H1 (cell line): ENCODE measurements around the gene ACTN4. TPM values are rescaled to one million over a fixed set of nuclear protein-coding genes. Genes with fewer than 3 reads are reported as not detected.
A peak's percentile ranks its signal among the peaks of the same experiment; 100 is the strongest.

ENCODE experiments used
- CTCF ChIA-PET: fragments of 300-600 bp; sonication (Branson Sonifier 250); formaldehyde crosslinking; loops from one replicate; lab custom pipeline; 2021; ENCODE audit not compliant: partially characterized antibody; lab: Charles Lee
- POLR2A ChIA-PET: fragments of 300-600 bp; sonication (Branson Sonifier 250); formaldehyde crosslinking; loops from one replicate; lab custom pipeline; 2021; ENCODE audit warnings: inconsistent platforms; ENCODE audit not compliant: partially characterized antibody; lab: Charles Lee
- DNase-seq, 2 experiments: peaks; one replicate each; pipeline versions ENCODE4 v3.0.0 to v3.0.0-alpha.2; 2010 to 2022; ENCODE audit warnings: low spot score in 2 of 2, low read depth in 1 of 2, mixed read lengths in 1 of 2
- FAIRE-seq: peaks from 2 replicates; lab custom pipeline; 2011; peaks lifted over from hg19 to GRCh38; lab: Jason Lieb, UNC
- H2AFZ ChIP-seq: 2 replicates; pipeline ENCODE4 v1.8.1; 2012; ENCODE audit warnings: low read length, inconsistent platforms
- H2AK5ac ChIP-seq: 2 replicates; pipeline ENCODE4 v1.6.1; 2013; ENCODE audit warnings: low read depth, low read length
- H2BK120ac ChIP-seq: replicated peaks from 2 replicates; pipeline ENCODE3; 2013; ENCODE audit warnings: low read depth, low read length, inconsistent platforms
- H2BK12ac ChIP-seq: 2 replicates; pipeline ENCODE4 v1.6.1; 2013; ENCODE audit warnings: low read depth, low read length
- H2BK15ac ChIP-seq: 2 replicates; pipeline ENCODE4 v1.6.1; 2013; ENCODE audit warnings: low read length
- H2BK20ac ChIP-seq: 2 replicates; pipeline ENCODE4 v1.6.1; 2013; ENCODE audit warnings: low read length
- H2BK5ac ChIP-seq: 2 replicates; pipeline ENCODE4 v1.6.1; 2013; ENCODE audit warnings: low read depth, low read length
- H3K14ac ChIP-seq: 2 replicates; pipeline ENCODE4 v1.6.1; 2013; ENCODE audit warnings: inconsistent platforms; ENCODE audit not compliant: insufficient read length
- H3K18ac ChIP-seq: 2 replicates; pipeline ENCODE4 v1.6.1; 2013; ENCODE audit warnings: low read length; ENCODE audit errors: extremely low read depth
- H3K23ac ChIP-seq: 2 replicates; pipeline ENCODE4 v1.6.1; 2013; ENCODE audit warnings: inconsistent platforms; ENCODE audit not compliant: insufficient read length
- H3K23me2 ChIP-seq: 2 replicates; pipeline ENCODE4 v1.6.1; 2013; ENCODE audit warnings: low read depth, low read length
- H3K27ac ChIP-seq: 2 replicates; pipeline ENCODE4 v1.6.1; 2011; ENCODE audit warnings: low read depth, low read length, inconsistent platforms
- H3K27me3 ChIP-seq, 4 experiments: replicated peaks in 1 of 4; 1 replicate in 1 of 4; 2 replicates in 3 of 4; pipeline versions ENCODE4 v1.6.1 to v1.8.1; 2011 to 2013; ENCODE audit warnings: low read length in 3 of 4, mild to moderate bottlenecking in 3 of 4, inconsistent platforms in 2 of 4, mixed read lengths in 2 of 4, moderate library complexity in 1 of 4; ENCODE audit not compliant: control insufficient read depth in 3 of 4, insufficient read depth in 3 of 4; ENCODE audit errors: extremely low read depth in 1 of 4
- H3K36me3 ChIP-seq, 4 experiments: 2 replicates each; pipeline versions ENCODE4 v1.6.1 to v1.8.1; 2011 to 2013; ENCODE audit warnings: mild to moderate bottlenecking in 4 of 4, low read length in 3 of 4, moderate library complexity in 2 of 4, control low read depth in 1 of 4, inconsistent platforms in 1 of 4; ENCODE audit not compliant: insufficient read depth in 4 of 4, control insufficient read depth in 2 of 4
- H3K4ac ChIP-seq: replicated peaks from 2 replicates; pipeline ENCODE3; 2013; ENCODE audit warnings: low read length, low read depth, mixed read lengths, inconsistent platforms; ENCODE audit not compliant: insufficient read length
- H3K4me1 ChIP-seq, 4 experiments: replicated peaks in 1 of 4; 1 replicate in 1 of 4; 2 replicates in 3 of 4; pipeline versions ENCODE4 v1.6.1 to v1.8.1; 2011 to 2013; ENCODE audit warnings: low read length in 3 of 4, inconsistent platforms in 2 of 4, mixed read lengths in 1 of 4; ENCODE audit not compliant: insufficient read depth in 4 of 4, control insufficient read depth in 3 of 4
- H3K4me2 ChIP-seq, 2 experiments: 2 replicates each; pipeline versions ENCODE4 v1.6.1 to v1.8.1; 2011 to 2013; ENCODE audit warnings: low read depth in 2 of 2, low read length in 2 of 2, control low read depth in 1 of 2, inconsistent platforms in 1 of 2, mild to moderate bottlenecking in 1 of 2; ENCODE audit not compliant: insufficient read depth in 1 of 2
- H3K4me3 ChIP-seq, 4 experiments: fragments of 200-600, 300-600 bp in 1 of 4; sonication (generic), shearing (Covaris generic), sonication (Bioruptor Twin) in 1 of 4; 2 replicates each; pipeline versions ENCODE4 v1.5.1 to v1.8.1; 2011 to 2016; ENCODE audit warnings: low read length in 4 of 4, low read depth in 3 of 4, control low read depth in 2 of 4, inconsistent platforms in 2 of 4, mild to moderate bottlenecking in 2 of 4, mixed read lengths in 1 of 4, moderate library complexity in 1 of 4; ENCODE audit not compliant: insufficient read depth in 2 of 4; ENCODE audit errors: extremely low read depth in 1 of 4
- H3K56ac ChIP-seq: replicated peaks from 2 replicates; pipeline ENCODE3; 2013; ENCODE audit warnings: low read depth, mild to moderate bottlenecking, mixed read lengths, low read length, inconsistent platforms; ENCODE audit not compliant: insufficient read length
- H3K79me1 ChIP-seq: 2 replicates; pipeline ENCODE4 v1.6.1; 2013; ENCODE audit warnings: low read depth, low read length, control low read depth
- H3K79me2 ChIP-seq, 2 experiments: 2 replicates each; pipeline versions ENCODE4 v1.6.1 to v1.8.1; 2012 to 2013; ENCODE audit warnings: low read length in 2 of 2, mild to moderate bottlenecking in 2 of 2, inconsistent platforms in 1 of 2; ENCODE audit not compliant: insufficient read depth in 2 of 2, control insufficient read depth in 1 of 2
- H3K9ac ChIP-seq, 4 experiments: replicated peaks in 1 of 4; 1 replicate in 1 of 4; 2 replicates in 3 of 4; pipeline versions ENCODE4 v1.6.1 to v1.8.1; 2011 to 2013; ENCODE audit warnings: low read depth in 3 of 4, low read length in 3 of 4, control low read depth in 2 of 4, mild to moderate bottlenecking in 2 of 4, moderate library complexity in 2 of 4, inconsistent platforms in 1 of 4; ENCODE audit errors: extremely low read depth in 1 of 4
- H3K9me3 ChIP-seq, 2 experiments: 2 replicates each; pipeline versions ENCODE4 v1.6.1 to v1.8.1; 2012 to 2013; ENCODE audit warnings: mild to moderate bottlenecking in 2 of 2, moderate library complexity in 2 of 2, control low read depth in 1 of 2, inconsistent platforms in 1 of 2, low read depth in 1 of 2, low read length in 1 of 2, mixed read lengths in 1 of 2; ENCODE audit not compliant: insufficient read depth in 2 of 2
- H4K20me1 ChIP-seq, 2 experiments: replicated peaks in 1 of 2; 2 replicates each; pipeline versions ENCODE3 to v1.8.1; 2011 to 2013; ENCODE audit warnings: inconsistent platforms in 2 of 2, low read length in 2 of 2, mild to moderate bottlenecking in 1 of 2; ENCODE audit not compliant: insufficient read depth in 2 of 2, control insufficient read depth in 1 of 2
- H4K5ac ChIP-seq: 2 replicates; pipeline ENCODE4 v1.6.1; 2013; ENCODE audit warnings: low read length, low read depth, mixed read lengths, inconsistent platforms; ENCODE audit not compliant: insufficient read length
- H4K8ac ChIP-seq: 2 replicates; pipeline ENCODE4 v1.8.0; 2013; ENCODE audit warnings: mild to moderate bottlenecking, moderate library complexity, low read length, inconsistent platforms; ENCODE audit not compliant: insufficient read depth; ENCODE audit errors: extremely low read depth
- H4K91ac ChIP-seq: replicated peaks from 2 replicates; pipeline ENCODE3; 2013; ENCODE audit warnings: low read length, mixed read lengths, inconsistent platforms; ENCODE audit not compliant: insufficient read length
- CTCF ChIP-seq, 3 experiments: IDR thresholded peaks; 1 replicate in 2 of 3; 2 replicates in 1 of 3; pipeline versions ENCODE4 v1.5.1 to v1.6.1; 2011; ENCODE audit warnings: low read length in 3 of 3, mild to moderate bottlenecking in 3 of 3, inconsistent platforms in 2 of 3, low read depth in 1 of 3, moderate library complexity in 1 of 3; ENCODE audit not compliant: insufficient read depth in 1 of 3; ENCODE audit errors: control extremely low read depth in 1 of 3
- POLR2AphosphoS5 ChIP-seq: IDR thresholded peaks from 2 replicates; pipeline ENCODE4 v1.6.1; 2011; ENCODE audit warnings: low read depth, low read length
- RAD21 ChIP-seq, 2 experiments: IDR thresholded peaks in 1 of 2; conservative IDR thresholded peaks in 1 of 2; 2 replicates each; pipeline ENCODE4 v1.6.1; 2011; ENCODE audit warnings: low read depth in 2 of 2, low read length in 2 of 2, improper control_type of control experiment in 1 of 2, inconsistent platforms in 1 of 2, mild to moderate bottlenecking in 1 of 2, moderate library complexity in 1 of 2
- SRF ChIP-seq: IDR thresholded peaks from 2 replicates; pipeline ENCODE4 v1.6.1; 2011; ENCODE audit warnings: mild to moderate bottlenecking, low read depth, low read length, moderate library complexity
- WGBS, 2 experiments: shearing (Covaris generic) in 1 of 2; methylation state at CpG; one replicate each; pipeline versions ENCODE4 v1.1.6 to v1.1.7; 2013 to 2015; ENCODE audit warnings: low lambda C conversion rate in 2 of 2, mixed read lengths in 2 of 2, inconsistent platforms in 1 of 2, low coverage in 1 of 2, missing lambda C conversion rate in 1 of 2; ENCODE audit not compliant: insufficient replicate concordance in 2 of 2, insufficient coverage in 1 of 2, insufficient read length in 1 of 2; ENCODE audit errors: extremely low coverage in 1 of 2, missing lambda C conversion rate in 1 of 2; 5-methylcytosine and 5-hydroxymethylcytosine counted together
- polyA plus RNA-seq, 7 experiments: library from polyadenylated mRNA; depleted of rRNA in 3 of 7; stranded (reverse) in 5 of 7; unstranded in 2 of 7; fragments of >200 nt in 5 of 7; fragments of 200-250 nt in 2 of 7; gene quantifications; 1 replicate in 5 of 7; 2 replicates in 1 of 7; 4 replicates in 1 of 7; pipeline versions ENCODE4 v1.2.1 to v1.2.3, GENCODE V29; 2011 to 2013; ENCODE audit warnings: missing spikeins in 2 of 7, mixed read lengths in 2 of 7
- total RNA-seq: library from RNA; stranded (reverse); fragmentation: NEBNext Ultra II Directional; extraction: Animal tissue kit (Norgen Biotek cat#: 25700); gene quantifications from 2 replicates; pipeline ENCODE4 v1.2.1, GENCODE V29; 2021

The ACTN4 gene
- total and polyA plus RNA-seq, 2 of the 8 experiments (the other 6 are each of a cell fraction or from before 2014, with no cell fraction given): 211 to 520 TPM

DNA sequence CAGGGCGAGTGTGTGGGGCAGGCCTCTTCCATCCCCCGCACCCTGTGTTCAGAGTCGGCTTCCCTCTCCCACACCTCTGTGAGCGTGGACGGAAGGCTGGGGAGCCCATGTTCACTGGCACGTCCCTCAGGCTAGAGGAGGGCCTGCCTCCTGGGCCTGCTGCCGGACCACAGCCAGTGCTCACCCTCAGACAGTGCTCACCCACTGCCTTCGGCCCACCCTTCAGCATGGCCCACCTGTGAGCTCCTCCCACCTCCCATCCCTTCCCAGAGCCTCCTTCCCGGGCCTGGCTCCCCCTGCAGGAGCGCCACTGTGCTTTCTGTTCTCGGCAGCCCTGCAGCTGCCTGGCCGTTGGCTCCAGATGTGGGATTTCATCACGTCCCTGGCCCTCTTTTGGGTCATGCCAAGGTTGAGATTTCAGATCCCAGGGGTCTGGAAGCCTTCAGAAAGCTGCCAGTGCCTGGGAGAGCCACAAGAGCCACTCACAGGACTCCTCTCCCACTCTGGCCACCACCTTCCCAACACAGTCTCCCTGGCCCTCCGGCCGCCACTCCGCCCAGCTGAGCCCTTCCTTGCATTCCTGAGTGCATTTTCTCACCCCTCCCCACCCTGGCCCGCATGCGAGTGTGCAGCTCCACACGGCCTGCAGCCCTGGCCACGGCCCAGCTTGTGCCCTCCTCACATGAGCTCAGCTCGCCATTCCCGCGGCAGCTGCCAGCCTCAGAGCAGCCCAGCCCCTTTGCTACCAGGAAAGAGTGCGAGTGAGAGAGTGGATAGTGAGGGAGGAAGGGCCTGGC lies 71.5 kb downstream of the ACTN4 start:
- Histone ChIP-seq H3K56ac (no peak overlapping the region), H3K79me2 (no peaks in the 10 kb centered on the region), H3K27me3 (no peaks in the 10 kb centered on the region), H3K36me3 (peaks cover 28 to 72% (median 59%) of the 10 kb centered on the region in 4 experiments; a peak in 7 of 8 replicates), H3K27ac (no peak overlapping the region; the same call in 1 of the 2 replicates), H2AK5ac (no peak overlapping the region), H3K9me3 (no peaks in the 10 kb centered on the region), H3K4ac (no peak overlapping the region), H4K8ac (peak overlapping the region; percentile 28; the same call in 1 of the 2 replicates), H3K9ac (no peak overlapping the region; a peak in 1 of 7 replicates), H3K23me2 (no peaks in the 10 kb centered on the region; the same call in 1 of the 2 replicates), H3K14ac (no peak overlapping the region), H4K5ac (no peak overlapping the region), H3K23ac (no peak overlapping the region), H3K18ac (no peak overlapping the region), H3K4me2 (no peak overlapping the region), H2BK15ac (no peak overlapping the region), H4K91ac (no peak overlapping the region), H3K4me3 (no peak overlapping the region), H2BK120ac (no peak overlapping the region), H2BK20ac (no peak overlapping the region), H2BK12ac (no peak overlapping the region), H2AFZ (no peak overlapping the region), H3K79me1 (peaks cover 4% of the 10 kb centered on the region; the same call in 1 of the 2 replicates), H2BK5ac (peak overlapping the region; percentile 66; the same call in 1 of the 2 replicates), H3K4me1 (no peaks in the 10 kb centered on the region), H4K20me1 (peaks cover 5 to 18% of the 10 kb centered on the region in 2 experiments)
- 86% methylated on average over 24 of the region's 24 CpGs; no CpG with 5 or more reads in 1 of the 2 experiments for WGBS, 2 experiments
- DNase-seq: peak in 1 of 2 experiments; percentile 67
- no peak for FAIRE-seq
- POLR2A ChIA-PET: interaction anchor here (0.5 to 1.9 kb wide), 16 partner anchors 8 to 164 kb away, joined by 3 to 8 read pairs (median 4); partner anchors contain the start of gene HNRNPL
- CTCF ChIA-PET: interaction anchor here (0.6 to 2.4 kb wide), 20 partner anchors 8 to 203 kb away, joined by 3 to 8 read pairs (median 4); partner anchors contain the start of gene CAPN12
- TF ChIP-seq RAD21 (IDR thresholded peaks at IDR 0.05 in 1 of 2, conservative IDR thresholded peaks at IDR 0.05 in 1 of 2; ENCODE audit: low read depth in 2 of 2, low read length in 2 of 2) (peak; percentile 41 to 57; a peak in 3 of 4 replicates), POLR2AphosphoS5 (peak; percentile 15; the same call in 1 of the 2 replicates), SRF (no peak), CTCF (IDR thresholded peaks at IDR 0.05; ENCODE audit: control extremely low read depth in 1 of 3, insufficient read depth in 1 of 3, low read depth in 1 of 3, low read length in 3 of 3) (peak; percentile 61 to 68 (median 61))
